HG02588 (cell line): ENCODE results near the gene SKAP1.
"Not testable (repeated sequence)": the region's sequence is repeated elsewhere in the genome, so short reads cannot be mapped to it uniquely, and the experiment has no call there.

Source experiments
- ATAC-seq: cut with Tn5 transposase; IDR thresholded peaks from one replicate; pipeline ENCODE4 v1.9.1; 2021; ENCODE audit warnings: mild to moderate bottlenecking, moderate library complexity; ENCODE audit not compliant: unreplicated experiment

SKAP1 gene

DNA sequence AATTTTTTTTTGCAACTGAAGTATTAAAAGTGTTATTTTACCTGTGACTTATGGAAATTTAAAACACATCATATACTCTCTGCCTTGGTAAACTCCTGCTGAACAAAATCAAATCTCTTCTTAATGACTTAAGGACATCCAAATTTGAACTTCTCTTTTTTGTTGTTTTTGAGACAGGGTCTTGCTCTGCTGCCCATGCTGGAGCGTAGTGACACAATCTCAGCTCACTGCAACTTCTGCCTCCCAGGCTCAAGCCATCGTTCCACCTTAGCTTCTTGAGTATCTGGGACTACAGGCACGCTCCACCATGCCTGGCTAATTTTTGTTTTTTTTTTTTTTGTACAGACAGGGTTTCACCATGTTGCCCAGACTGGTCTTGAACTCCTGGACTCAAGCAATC, 56.1 kb downstream of the SKAP1 start:
- ATAC-seq: no peak

DNA sequence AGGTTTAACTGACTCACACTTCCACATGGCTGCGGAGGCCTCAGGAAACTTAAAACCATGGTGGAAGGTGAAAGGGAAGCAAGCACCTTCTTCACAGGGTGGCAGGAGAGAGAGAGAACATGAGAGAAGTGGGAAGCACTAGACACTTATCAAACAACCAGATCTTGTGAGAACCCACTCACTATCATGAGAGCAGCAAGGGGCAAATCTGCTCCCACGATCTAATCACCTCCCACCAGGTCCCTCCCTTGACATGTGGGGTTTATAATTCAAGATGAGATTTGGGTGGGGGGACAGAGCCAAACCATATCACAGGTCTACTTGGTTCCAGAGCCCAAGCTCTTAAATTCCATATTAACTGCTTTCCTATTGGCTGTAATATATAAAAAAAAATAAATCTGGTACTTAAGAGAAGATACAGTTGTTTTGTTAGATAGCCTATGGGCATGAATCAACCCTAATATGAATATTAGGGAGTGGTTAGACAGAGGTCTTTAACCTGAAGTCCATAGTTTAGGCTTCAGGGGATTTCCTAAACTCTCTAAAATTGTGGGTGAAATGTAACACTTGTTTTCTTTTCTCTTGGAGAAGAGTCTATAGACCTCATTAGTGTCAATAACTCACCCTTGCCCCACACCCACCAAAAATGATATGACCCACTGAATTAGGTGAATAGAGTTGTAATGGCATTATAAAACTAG, 56.7 kb downstream of the SKAP1 start:
- ATAC-seq: no peak

DNA sequence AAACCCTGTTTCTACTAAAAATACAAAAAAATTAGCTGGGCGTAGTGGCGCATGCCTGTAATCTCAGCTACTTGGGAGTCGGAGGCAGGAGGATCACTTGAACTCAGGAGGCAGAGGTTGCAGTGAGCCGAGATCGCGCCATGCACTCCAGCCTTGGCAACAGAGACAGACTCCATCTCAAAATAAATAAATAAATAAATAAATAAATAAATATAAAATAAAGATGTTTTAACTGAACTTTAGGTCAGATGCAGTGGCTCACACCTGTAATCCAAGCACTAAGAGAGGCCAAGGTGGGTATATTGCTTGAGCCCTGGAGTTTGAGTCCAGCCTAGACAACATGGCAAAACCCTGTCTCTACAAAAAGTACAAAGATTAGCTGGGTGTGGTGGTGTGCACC, 61.0 kb downstream of the SKAP1 start:
- not testable (repeated sequence) for ATAC-seq

- no peak for ATAC-seq
Measured at GRCh38 chr17:48368352-48368908, 61.6 kb downstream of the SKAP1 start.

DNA sequence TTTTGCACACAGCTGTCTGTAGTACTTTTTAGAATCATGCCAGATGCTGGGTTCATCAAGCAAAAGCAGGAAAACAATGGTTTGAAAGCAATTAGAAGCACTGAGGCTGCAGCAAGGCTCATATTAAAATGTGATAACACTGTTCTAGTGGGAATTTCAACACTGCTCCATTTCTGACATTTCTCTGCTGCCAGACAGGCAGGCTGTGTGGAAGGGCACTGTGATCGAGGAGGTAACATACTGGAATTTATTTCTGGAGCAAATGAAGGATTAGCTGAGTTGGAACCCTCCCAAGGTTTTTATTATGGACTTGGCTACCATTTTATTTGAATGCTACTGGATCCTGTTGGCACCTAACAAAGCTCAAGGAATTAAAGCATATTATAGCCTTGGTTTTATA, 66.9 kb downstream of the SKAP1 start:
- no peak for ATAC-seq

- ATAC-seq: not testable (repeated sequence)
Measured at GRCh38 chr17:48360861-48361633, 69.0 kb downstream of the SKAP1 start.

DNA sequence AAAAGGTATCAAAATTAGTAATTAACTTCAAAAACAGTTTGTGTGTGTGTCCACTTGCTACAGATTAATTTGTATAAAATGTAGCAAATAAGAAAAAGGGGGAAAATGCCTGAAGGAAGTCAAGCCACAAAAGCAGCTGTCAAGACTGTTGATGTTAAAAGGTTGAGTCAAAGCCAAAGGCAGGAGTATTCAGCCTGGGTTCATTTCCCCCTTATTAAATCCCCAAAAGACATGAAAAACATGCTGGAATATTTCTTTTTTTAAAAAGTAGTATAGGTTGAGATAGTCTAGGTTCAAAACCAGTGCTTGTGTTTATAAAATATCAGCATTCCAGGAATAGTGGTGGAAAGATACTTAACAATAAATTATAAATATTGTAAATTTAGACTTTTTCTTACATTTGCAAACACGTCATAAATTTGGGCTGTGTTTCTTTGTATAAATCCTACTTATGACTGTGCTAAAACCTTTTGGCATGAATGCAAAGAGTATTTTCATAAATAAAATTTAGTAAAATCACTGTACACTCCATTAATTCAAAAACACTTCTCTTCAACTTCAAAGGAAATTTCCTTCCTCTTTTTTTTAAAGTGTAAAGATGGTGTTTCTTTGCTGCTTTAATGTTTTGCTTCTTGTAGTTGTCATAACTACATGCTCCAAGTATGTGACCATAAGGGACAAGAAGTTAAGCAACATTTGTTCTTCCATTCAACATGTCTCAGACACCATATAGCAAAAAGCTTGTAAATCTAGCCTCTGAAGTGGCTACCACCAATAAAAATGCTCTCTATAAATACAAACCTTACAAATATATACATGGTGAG, 72.0 kb downstream of the SKAP1 start:
- no peak for ATAC-seq

DNA sequence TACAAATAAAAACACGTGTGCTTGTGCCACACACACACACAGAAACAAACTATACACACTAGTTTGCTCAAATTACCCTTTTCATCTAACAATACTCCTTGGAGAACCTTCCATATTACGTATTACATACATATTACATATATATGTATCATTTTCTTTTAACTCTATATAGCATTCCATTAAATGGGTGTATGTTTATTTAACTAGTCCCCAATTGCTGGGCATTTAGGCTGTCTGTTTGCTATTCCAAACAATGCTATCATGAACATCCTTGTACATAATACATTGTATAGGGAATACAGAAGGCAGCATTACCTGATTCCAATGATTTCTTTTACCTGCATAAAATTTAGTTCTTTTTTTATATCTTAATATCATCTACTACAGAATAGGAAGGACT, 73.1 kb downstream of the SKAP1 start:
- ATAC-seq: no peak

GRCh38 chr17:48352630-48353029, 77.4 kb downstream of the SKAP1 start:
- ATAC-seq: no peak

DNA sequence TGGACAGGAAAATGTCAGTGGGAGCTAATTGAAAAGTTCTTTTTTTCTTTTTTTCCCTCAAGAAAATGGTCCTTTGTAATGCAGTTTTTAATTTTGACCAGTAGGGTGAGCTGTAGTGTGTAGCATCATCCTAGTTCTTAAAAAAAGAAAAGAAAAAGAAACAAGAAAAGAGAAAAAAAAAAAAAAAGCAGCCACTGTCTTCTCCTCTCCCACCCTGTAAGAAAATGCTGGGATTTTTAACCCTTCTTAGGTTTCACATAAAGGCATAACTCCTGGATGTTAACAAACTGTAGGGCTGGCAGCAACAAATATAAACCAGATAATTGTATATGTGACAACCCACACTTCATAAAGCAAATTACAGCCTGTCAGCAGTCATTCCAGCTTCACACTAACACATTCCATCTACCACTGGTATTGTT, 78.1 kb downstream of the SKAP1 start:
- ATAC-seq: no peak

DNA sequence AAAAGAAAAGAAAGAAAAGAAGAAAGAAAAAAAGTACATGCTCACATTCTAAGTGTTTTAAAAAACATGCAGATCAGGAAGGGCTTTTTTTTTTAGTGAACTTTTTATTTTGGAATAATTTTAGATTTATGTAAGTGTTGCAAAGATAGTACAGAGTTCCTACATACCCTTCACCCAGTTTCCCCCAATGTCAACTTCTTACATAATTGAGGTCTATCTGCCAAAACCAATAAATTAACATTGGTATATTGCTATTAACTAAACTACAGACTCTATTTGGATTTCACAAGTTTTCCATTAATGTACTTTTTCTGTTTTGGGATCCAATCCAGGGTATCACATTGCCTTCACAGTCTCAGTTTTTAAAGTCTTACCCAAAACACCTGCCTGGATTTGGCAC, 81.7 kb downstream of the SKAP1 start:
- ATAC-seq: no peak

GRCh38 chr17:48347177-48347576, 82.8 kb downstream of the SKAP1 start:
- ATAC-seq: no peak

- no peak for ATAC-seq
Measured at GRCh38 chr17:48344251-48344650, 85.8 kb downstream of the SKAP1 start.

DNA sequence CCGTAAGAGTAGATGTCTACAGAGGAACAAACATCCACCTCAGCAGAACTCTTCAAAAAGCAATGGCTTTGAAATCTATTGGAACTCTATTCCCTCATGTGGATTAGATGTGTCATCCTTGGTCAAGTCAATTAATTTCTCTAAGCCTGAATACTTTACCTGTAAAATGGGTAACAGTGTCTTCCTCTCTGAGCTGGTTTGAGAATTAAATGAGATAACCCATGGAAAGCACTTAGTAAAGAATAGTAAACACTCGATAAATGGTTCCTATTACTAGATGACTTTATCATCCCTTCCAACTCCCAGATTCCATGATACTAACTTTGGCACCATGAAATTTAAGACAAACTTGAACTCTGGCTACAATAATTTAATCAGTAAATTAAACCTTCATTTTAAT, 89.1 kb downstream of the SKAP1 start:
- no peak for ATAC-seq

DNA sequence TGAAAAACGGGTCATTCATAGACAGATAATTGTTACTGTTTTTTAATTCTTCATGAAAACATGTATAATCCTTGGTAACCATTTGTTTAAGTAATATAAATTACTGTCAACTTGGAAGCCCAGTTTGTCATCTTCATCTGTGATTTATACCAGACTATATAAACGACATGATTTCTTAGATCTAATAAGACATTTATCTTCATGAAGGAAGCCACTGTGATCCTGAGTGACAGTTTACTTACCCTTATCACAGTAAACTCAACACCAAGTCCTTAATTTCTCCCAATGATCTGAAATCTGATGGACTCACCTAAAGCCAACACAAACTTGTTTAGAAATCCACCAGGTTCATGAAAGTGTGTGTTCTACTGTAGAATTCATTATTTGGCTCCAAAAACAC, 91.3 kb downstream of the SKAP1 start:
- no peak for ATAC-seq

DNA sequence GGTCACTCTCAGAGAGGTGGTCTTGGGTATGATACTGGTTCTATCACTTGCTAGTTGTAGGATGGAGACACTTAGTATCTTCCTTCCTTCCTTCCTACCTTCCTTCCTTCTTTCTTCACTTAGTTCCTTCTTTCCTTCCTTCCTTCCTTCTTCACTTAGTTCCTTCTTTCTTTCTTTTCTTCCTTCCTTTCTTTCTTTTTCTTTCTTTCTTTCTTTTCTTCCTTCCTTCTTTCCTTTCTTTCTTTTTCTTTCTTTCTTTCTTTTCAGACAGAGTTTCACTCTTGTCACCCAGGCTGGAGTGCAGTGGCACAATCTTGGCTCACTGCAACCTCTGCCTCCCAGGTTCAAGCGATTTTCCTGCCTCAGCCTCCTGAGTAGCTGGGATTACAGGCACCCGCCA, 92.1 kb downstream of the SKAP1 start:
- ATAC-seq: not testable (repeated sequence)

DNA sequence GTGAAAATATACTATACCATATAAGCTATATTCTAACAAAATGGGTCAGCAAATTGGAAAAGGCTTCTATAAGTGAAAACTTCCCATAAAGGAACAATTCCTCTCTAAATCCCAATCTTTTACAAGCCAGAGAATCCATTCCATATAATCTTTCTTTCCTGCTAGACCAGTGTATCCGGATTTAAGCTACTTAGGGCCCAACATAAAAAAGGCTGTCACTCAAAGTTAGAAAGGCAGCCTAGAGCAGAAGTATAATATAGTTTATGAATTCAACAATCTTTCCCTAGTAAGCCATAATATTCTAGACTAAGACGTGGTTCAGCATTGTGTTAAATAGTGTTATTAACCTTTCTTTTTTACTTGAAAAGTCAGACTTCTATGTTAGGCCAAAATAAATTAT, 93.0 kb downstream of the SKAP1 start:
- no peak for ATAC-seq

DNA sequence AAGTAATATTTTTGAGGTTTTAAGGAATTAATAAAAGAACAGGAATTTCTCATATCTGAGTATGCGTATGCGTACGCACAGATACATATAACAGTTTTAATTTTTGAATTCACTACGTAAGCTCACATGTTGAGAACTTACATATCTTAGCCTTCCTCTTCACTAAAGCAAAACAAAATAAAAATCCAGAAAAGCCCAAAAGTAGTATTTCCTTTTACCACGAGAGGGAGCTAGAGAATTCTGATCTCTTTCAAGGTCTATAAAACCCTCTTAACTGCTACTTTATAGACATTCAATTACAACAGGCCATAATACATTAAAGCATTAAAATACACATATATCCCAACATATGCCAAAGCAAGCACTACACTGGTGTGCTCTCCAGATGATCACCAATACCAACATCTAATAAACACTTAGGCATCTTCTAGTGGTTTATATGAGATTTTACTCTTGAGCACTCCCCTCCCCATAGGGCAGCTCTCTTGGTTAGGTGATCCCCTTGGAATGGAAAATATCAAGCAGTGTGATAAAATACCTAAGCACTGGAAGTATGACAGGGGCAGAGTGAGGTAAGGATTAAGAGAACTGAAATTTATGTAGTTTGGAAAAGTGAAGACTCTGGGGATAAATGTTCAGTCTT, 94.0 kb downstream of the SKAP1 start:
- no peak for ATAC-seq

GRCh38 chr17:48335146-48335784, 94.7 kb downstream of the SKAP1 start:
- no peak for ATAC-seq

DNA sequence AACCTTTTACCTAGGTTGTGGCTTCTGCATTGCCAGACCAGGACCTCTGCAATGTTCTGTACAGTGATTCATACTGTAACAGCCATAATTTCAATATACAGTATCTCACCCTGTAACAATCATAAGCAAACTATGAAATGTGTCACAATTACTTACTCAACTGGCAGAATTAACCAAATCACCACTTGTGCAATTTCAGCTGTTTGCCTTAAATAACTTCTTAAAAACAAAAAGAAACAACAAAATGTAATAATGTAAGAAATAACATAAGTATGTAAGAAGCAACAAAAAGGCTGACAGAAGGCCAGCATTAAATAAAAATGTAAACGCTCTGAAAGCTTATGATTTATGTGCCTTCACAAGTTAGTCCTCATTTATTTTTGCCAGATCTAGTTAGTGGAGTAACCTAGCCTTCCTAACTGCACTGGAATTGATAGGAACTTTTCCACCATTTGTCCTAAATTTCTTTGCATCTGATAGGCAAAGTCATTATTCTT, 96.9 kb downstream of the SKAP1 start:
- no peak for ATAC-seq
